Right cardiac atrium (tissue), 5 donors: Measurements from ENCODE around the gene MCCC2. TPM values are rescaled to one million over a fixed set of nuclear protein-coding genes. Genes with fewer than 3 reads are reported as not detected.
"Not testable (repeated sequence)": the region's sequence is repeated elsewhere in the genome, so short reads cannot be mapped to it uniquely, and the experiment has no call there.

Experiments used
- ATAC-seq, 2 donors: fragments of 200-7000 bp; cut with Tn5 transposase; one replicate each; pipeline versions ENCODE4 v1.8.0 to v1.9.1; 2020; ENCODE audit warnings: moderate library complexity in 2 of 2, mild to moderate bottlenecking in 1 of 2
- DNase-seq, 3 donors: peaks; one replicate each; pipeline ENCODE4 v3.0.0-alpha.2; 2020
- H3K27ac ChIP-seq: one replicate; pipeline ENCODE4 v1.5.1; 2013; ENCODE audit warnings: mild to moderate bottlenecking, low read length, control low read depth, moderate library complexity
- H3K27me3 ChIP-seq: one replicate; pipeline ENCODE4 v1.6.1; 2013; ENCODE audit not compliant: control insufficient read depth, insufficient read depth
- H3K4me1 ChIP-seq: one replicate; pipeline ENCODE4 v1.6.1; 2013; ENCODE audit warnings: low read length; ENCODE audit not compliant: control insufficient read depth, insufficient read depth
- H3K4me3 ChIP-seq: one replicate; pipeline ENCODE4 v1.5.1; 2013; ENCODE audit warnings: low read length, control low read depth
- H3K9me3 ChIP-seq: one replicate; pipeline ENCODE4 v1.6.1; 2013; ENCODE audit warnings: low read length; ENCODE audit not compliant: control insufficient read depth
- WGBS: extraction: QIAGEN DNeasy Blood & Tissue Kit; methylation state at CpG from one replicate; pipeline ENCODE4 v1.1.7; 2013; 5-methylcytosine and 5-hydroxymethylcytosine counted together
- intact Hi-C, 4 donors: fragments of 100-400 bp; cut with DNase I; formaldehyde crosslinking; loops; one replicate each; pipeline versions ENCODE4 v1.11.0 to v1.14.0; 2022 to 2023
- polyA plus RNA-seq: library from polyadenylated mRNA; stranded (reverse); fragments of 200-250 nt; gene quantifications from one replicate; pipeline ENCODE4 v1.2.3, GENCODE V29; 2013
- total RNA-seq, 4 donors: library from RNA; stranded (reverse); fragmentation: NEBNext Ultra II Directional; extraction: Animal tissue kit (Norgen Biotek cat#: 25700); gene quantifications; one replicate each; pipeline ENCODE4 v1.2.1, GENCODE V29; 2021
- donor health status: healthy with polysubstance abuse.
- donor health status: DM: no; HTN: yes; CAD: no.
- donor health status: DM: no; HTN: no; CAD: no.
- donor health status: DM: no; HTN: yes; CAD: no; lungs with severe emphysema.
- donor health status: DM: yes; HTN: yes; CAD: no.

MCCC2 gene
- total and polyA plus RNA-seq, 5 donors: 47.1 to 71.8 (median 52.7) TPM

DNA sequence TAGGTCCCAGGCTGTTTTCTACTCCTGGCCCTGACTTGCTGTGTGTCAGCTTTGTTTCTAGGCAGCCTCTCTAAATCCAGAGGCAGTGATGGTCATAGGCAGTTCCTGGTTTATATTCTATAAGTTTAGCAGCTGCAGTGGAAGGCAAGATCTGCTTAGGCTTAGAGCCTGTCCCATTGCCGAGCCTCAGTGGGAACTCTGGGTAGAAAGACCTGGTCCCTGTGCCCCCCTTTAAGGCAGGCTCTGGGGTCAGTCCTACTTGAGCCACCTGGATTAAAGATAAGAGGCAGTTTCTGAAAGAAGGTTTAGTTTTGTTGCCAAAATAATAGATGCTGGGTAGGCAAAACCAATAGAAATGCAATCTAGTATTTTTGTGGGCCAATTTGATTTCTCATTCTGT lies 13.6 kb downstream of the MCCC2 start:
- H3K27ac ChIP-seq: peak overlapping the region; percentile 82
- DNase-seq (no peak), ATAC-seq (peak; percentile 30 to 34)
- WGBS: 92% methylated on average over 1 of the region's 1 CpG
- no peaks in the 10 kb centered on the region for H3K9me3 ChIP-seq
- intact Hi-C loops: no loop called here
- no peak overlapping the region for H3K4me3 ChIP-seq
- no peaks in the 10 kb centered on the region for H3K27me3 ChIP-seq
- H3K4me1 ChIP-seq: no peaks in the 10 kb centered on the region

DNA sequence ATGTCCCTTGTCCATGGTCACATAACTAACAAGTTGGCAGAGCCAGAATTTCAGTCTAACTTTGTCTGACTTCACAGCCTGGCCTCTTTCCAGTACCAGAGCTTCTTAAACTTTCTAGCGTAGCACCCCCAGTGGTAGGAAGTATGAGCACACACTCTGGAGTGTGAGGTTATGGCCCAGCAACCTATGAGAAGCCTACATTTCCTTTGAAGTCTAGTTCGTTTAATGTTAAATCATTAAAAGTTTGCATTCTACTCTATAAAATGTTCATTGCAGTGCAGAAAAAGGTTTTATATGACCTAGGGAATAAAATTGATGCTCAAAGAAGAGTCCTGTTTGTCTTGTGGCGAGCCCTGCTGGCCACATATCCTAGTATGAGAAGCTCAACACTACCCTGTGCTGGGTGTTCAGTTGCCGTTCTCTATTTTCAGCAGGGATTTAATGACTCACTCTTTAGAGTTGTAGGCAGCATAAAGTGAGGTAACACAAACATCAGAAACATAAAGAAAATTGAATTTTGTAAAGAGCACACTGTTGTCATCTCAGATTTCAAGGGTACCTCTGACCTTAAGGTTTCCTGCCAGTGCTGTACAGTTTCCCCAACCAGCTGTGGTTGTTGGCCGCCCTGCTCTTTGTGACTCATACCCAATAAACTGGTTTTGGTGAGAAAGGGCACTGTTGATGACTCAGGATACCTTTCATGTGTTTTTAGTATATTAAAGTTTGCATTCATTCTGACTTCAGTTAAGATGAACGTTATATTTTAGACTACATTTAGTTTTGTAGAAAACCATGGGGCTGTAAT lies 14.3 kb downstream of the MCCC2 start:
- Histone ChIP-seq H3K4me1 (no peaks in the 10 kb centered on the region), H3K9me3 (no peaks in the 10 kb centered on the region), H3K27me3 (no peaks in the 10 kb centered on the region), H3K4me3 (no peak overlapping the region), H3K27ac (no peak overlapping the region)
- DNase-seq: peak in 2 of 3 donors; percentile 57 to 63
- WGBS: 74% methylated on average over 6 of the region's 6 CpGs
- intact Hi-C loops: no loop called here
- ATAC-seq: peak; percentile 88 to 90

GRCh38 chr5:71609916-71610315 lies 22.8 kb downstream of the MCCC2 start:
- H3K27me3 ChIP-seq, DNase-seq, H3K4me1 ChIP-seq, H3K4me3 ChIP-seq, H3K27ac ChIP-seq, intact Hi-C loops, H3K9me3 ChIP-seq, ATAC-seq: not testable (repeated sequence)
- 97% methylated on average over 15 of the region's 16 CpGs for WGBS

- H3K9me3 ChIP-seq: no peaks in the 10 kb centered on the region
- no peaks in the 10 kb centered on the region for H3K27me3 ChIP-seq
- intact Hi-C loops: no loop called here
- 71% methylated on average over 4 of the region's 4 CpGs for WGBS
- no peak overlapping the region for H3K4me3 ChIP-seq
- H3K4me1 ChIP-seq: no peaks in the 10 kb centered on the region
- DNase-seq (no peak), ATAC-seq (no peak)
- H3K27ac ChIP-seq: no peak overlapping the region
These were observed 28.7 kb downstream of the MCCC2 start for GRCh38 chr5:71615809-71616208.

DNA sequence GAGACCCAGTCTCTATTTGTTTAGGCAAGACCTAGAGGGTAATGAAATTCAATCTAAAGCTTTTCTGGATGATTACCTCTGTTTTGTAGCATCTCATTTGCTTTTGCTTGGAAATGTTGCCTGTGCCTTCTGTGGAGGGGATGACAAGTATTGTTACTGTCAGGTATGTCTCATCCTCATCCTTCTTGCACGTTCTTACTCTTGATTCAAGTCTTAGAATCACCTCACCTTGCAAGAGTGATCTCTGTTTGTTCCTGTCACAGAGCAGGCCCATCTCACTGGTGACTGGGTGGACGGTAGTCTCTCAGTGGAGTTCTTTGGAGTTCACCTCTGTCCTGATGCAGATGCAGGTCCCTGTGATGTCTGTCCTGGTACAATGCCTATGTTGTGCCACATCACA lies 33.5 kb downstream of the MCCC2 start:
- Histone ChIP-seq H3K27ac (no peak overlapping the region), H3K4me1 (no peaks in the 10 kb centered on the region), H3K9me3 (no peaks in the 10 kb centered on the region), H3K4me3 (no peak overlapping the region), H3K27me3 (no peaks in the 10 kb centered on the region)
- DNase-seq (no peak), ATAC-seq (no peak)
- 95% methylated on average over 2 of the region's 2 CpGs for WGBS
- intact Hi-C loops: no loop called here

GRCh38 chr5:71621268-71621667 lies 34.1 kb downstream of the MCCC2 start:
- H3K27me3 ChIP-seq: no peaks in the 10 kb centered on the region
- no peak for DNase-seq
- ATAC-seq: no peak
- H3K27ac ChIP-seq: no peak overlapping the region
- H3K9me3 ChIP-seq: no peaks in the 10 kb centered on the region
- H3K4me1 ChIP-seq: no peaks in the 10 kb centered on the region
- intact Hi-C loops: no loop called here
- no peak overlapping the region for H3K4me3 ChIP-seq
- 96% methylated on average over 3 of the region's 3 CpGs for WGBS

- no peak for ATAC-seq
- Histone ChIP-seq H3K27me3 (no peaks in the 10 kb centered on the region), H3K27ac (no peak overlapping the region), H3K9me3 (no peaks in the 10 kb centered on the region), H3K4me1 (no peaks in the 10 kb centered on the region), H3K4me3 (no peak overlapping the region)
- no peak for DNase-seq
- intact Hi-C loops: no loop called here
- WGBS: over 99% methylated on average over 2 of the region's 2 CpGs
These were observed 34.6 kb downstream of the MCCC2 start for GRCh38 chr5:71621741-71622140.

GRCh38 chr5:71623221-71623794 lies 36.2 kb downstream of the MCCC2 start:
- no peak for DNase-seq
- 86% methylated on average over 10 of the region's 10 CpGs for WGBS
- intact Hi-C loops: no loop called here
- H3K27ac ChIP-seq: no peak overlapping the region
- ATAC-seq: peak in 1 of 2 donors; percentile 24
- no peaks in the 10 kb centered on the region for H3K4me1 ChIP-seq
- H3K27me3 ChIP-seq: no peaks in the 10 kb centered on the region
- H3K9me3 ChIP-seq: no peaks in the 10 kb centered on the region
- no peak overlapping the region for H3K4me3 ChIP-seq

- ATAC-seq (no peak), DNase-seq (no peak)
- intact Hi-C loops: no loop called here
- H3K4me1 ChIP-seq: no peaks in the 10 kb centered on the region
- no peak overlapping the region for H3K4me3 ChIP-seq
- H3K27me3 ChIP-seq: no peaks in the 10 kb centered on the region
- H3K9me3 ChIP-seq: no peaks in the 10 kb centered on the region
- 81% methylated on average over 6 of the region's 6 CpGs for WGBS
- H3K27ac ChIP-seq: no peak overlapping the region
These were observed 42.8 kb downstream of the MCCC2 start for GRCh38 chr5:71629950-71630349.

DNA sequence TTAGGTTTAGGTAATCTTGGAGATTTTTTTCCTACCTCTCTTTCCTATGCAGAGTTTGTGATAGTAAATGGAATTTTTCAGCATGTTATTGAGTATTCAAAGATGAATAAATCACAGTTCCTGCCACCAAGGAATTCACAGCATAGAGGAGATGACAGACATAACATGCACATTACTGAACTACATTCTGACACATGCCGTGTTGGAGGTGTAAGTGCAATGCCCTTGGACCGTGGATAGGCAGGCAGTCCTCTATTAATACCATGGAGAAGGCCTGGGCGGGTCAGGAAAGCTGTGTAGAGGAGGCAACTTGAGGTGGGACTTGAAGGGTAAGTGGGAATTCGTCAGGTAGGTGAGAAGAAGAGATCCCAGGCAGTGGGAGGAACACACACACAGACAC lies 43.9 kb downstream of the MCCC2 start:
- ATAC-seq: peak; percentile 84 to 90
- Histone ChIP-seq H3K4me1 (no peaks in the 10 kb centered on the region), H3K9me3 (no peaks in the 10 kb centered on the region), H3K4me3 (no peak overlapping the region), H3K27me3 (no peaks in the 10 kb centered on the region), H3K27ac (peak overlapping the region; percentile 9)
- 55% methylated on average over 4 of the region's 4 CpGs for WGBS
- intact Hi-C loops: no loop called here
- DNase-seq: peak in 2 of 3 donors; percentile 30 to 48

DNA sequence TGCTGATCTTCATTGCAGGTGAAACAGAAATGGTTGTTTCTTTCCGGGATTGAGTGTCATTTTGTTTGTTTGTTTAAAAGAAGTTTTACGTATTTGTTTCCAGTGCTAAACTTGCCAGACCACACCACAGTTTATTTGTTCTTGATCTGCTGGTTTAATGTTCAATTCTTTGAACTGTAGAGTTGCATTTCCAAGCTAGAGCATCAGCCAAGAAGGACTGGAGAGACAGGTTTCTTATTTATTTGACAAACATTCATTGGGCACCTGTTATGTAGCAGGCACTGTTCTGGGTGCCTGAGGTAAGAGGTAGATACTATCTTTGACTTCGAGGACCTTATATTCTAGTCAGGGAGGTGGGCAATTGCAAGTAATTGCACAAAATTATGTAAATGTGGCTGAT lies 45.0 kb downstream of the MCCC2 start:
- H3K4me3 ChIP-seq: no peak overlapping the region
- DNase-seq: no peak
- ATAC-seq: no peak
- no peaks in the 10 kb centered on the region for H3K27me3 ChIP-seq
- H3K4me1 ChIP-seq: no peaks in the 10 kb centered on the region
- WGBS: 92% methylated on average over 3 of the region's 3 CpGs
- H3K27ac ChIP-seq: no peak overlapping the region
- intact Hi-C loops: no loop called here
- no peaks in the 10 kb centered on the region for H3K9me3 ChIP-seq
